HEK293 (cell line): Measurements from ENCODE around the gene CYB5R4.

Source experiments
- ATF2 ChIP-seq: fragments of 450-650 bp; formaldehyde crosslinking; IDR thresholded peaks from 2 replicates; pipeline ENCODE4 v1.5.1; 2016; ENCODE audit warnings: missing biosample characterization, missing genetic modification characterization, low read depth
- CTCF ChIP-seq: fragments of 450-650 bp; formaldehyde crosslinking; IDR thresholded peaks from 2 replicates; pipeline ENCODE4 v1.5.1; 2016; ENCODE audit warnings: missing biosample characterization, missing genetic modification characterization
- HOXA7 ChIP-seq: sonication (generic); formaldehyde crosslinking; IDR thresholded peaks from 2 replicates; pipeline ENCODE4 v1.8.1; 2022; ENCODE audit warnings: missing genetic modification reagents, borderline replicate concordance
- SALL2 ChIP-seq: fragments of 450-650 bp; formaldehyde crosslinking; IDR thresholded peaks from 2 replicates; pipeline ENCODE4 v1.5.0; 2017; ENCODE audit warnings: missing biosample characterization, mild to moderate bottlenecking, missing genetic modification characterization, borderline replicate concordance
- ZBTB1 ChIP-seq: fragments of 450-650 bp; formaldehyde crosslinking; IDR thresholded peaks from 2 replicates; pipeline ENCODE4 v1.5.1; 2016; ENCODE audit warnings: missing biosample characterization, missing genetic modification characterization
- ZEB2 ChIP-seq: fragments of 450-650 bp; formaldehyde crosslinking; IDR thresholded peaks from 2 replicates; pipeline ENCODE4 v1.5.1; 2016; ENCODE audit warnings: missing biosample characterization, missing genetic modification characterization
- ZNF274 ChIP-seq, 2 experiments: fragments of 200-500 bp in 1 of 2; fragments of 450-650 bp in 1 of 2; sonication (Bioruptor generic) in 1 of 2; formaldehyde crosslinking in 1 of 2; IDR thresholded peaks; 2 replicates each; pipeline versions ENCODE4 v1.5.1 to v1.6.1; 2014 to 2016; ENCODE audit warnings: borderline replicate concordance in 1 of 2, inconsistent platforms in 1 of 2, low read length in 1 of 2, missing biosample characterization in 1 of 2, missing genetic modification characterization in 1 of 2
- ZNF292 ChIP-seq: fragments of 450-650 bp; formaldehyde crosslinking; IDR thresholded peaks from 2 replicates; pipeline ENCODE4 v1.5.1; 2016; ENCODE audit warnings: low read depth, missing biosample characterization, missing genetic modification characterization, borderline replicate concordance
- ZNF302 ChIP-seq: fragments of 450-650 bp; formaldehyde crosslinking; IDR thresholded peaks from 2 replicates; pipeline ENCODE4 v1.5.1; 2016; ENCODE audit warnings: missing biosample characterization, missing genetic modification characterization, low read depth
- ZNF449 ChIP-seq: fragments of 450-650 bp; formaldehyde crosslinking; IDR thresholded peaks from 2 replicates; pipeline ENCODE4 v1.5.1; 2017; ENCODE audit warnings: missing biosample characterization, mild to moderate bottlenecking, missing genetic modification characterization, moderate library complexity
- ZNF518A ChIP-seq: fragments of 450-650 bp; formaldehyde crosslinking; conservative IDR thresholded peaks from 2 replicates; pipeline ENCODE4 v1.5.1; 2016; ENCODE audit warnings: low read depth, missing biosample characterization, missing genetic modification characterization
- ZNF776 ChIP-seq: fragments of 450-650 bp; formaldehyde crosslinking; IDR thresholded peaks from 2 replicates; pipeline ENCODE4 v1.5.0; 2017; ENCODE audit warnings: missing biosample characterization, missing genetic modification characterization, borderline replicate concordance
- ZXDB ChIP-seq: fragments of 450-650 bp; formaldehyde crosslinking; IDR thresholded peaks from 2 replicates; pipeline ENCODE4 v1.5.1; 2016; ENCODE audit warnings: missing biosample characterization, missing genetic modification characterization

GRCh38 chr6:83976037-83976755 lies 116.7 kb downstream of the CYB5R4 start:
- TF ChIP-seq ZNF776 (tag by site-specific recombination) (no peak), ZNF274 (IDR thresholded peaks at IDR 0.05; ENCODE audit: low read length) (no peak), ZNF274 (tag by site-specific recombination; IDR thresholded peaks at IDR 0.05; ENCODE audit: borderline replicate concordance) (no peak), ZBTB1 (tag by site-specific recombination) (no peak), CTCF (no peak), ZNF518A (no peak), ZEB2 (tag by site-specific recombination) (no peak), ZNF292 (tag by site-specific recombination) (no peak), ATF2 (tag by site-specific recombination) (no peak), ZNF302 (tag by site-specific recombination) (no peak), ZXDB (tag by site-specific recombination) (no peak), SALL2 (tag by site-specific recombination) (no peak), HOXA7 (no peak), ZNF449 (tag by site-specific recombination) (no peak)
